ENCODE results near the gene PTH. TPM values are rescaled to one million over a fixed set of nuclear protein-coding genes. Genes with fewer than 3 reads are reported as not detected.

The PTH gene
- not detected in 2 replicates for total RNA-seq

DNA sequence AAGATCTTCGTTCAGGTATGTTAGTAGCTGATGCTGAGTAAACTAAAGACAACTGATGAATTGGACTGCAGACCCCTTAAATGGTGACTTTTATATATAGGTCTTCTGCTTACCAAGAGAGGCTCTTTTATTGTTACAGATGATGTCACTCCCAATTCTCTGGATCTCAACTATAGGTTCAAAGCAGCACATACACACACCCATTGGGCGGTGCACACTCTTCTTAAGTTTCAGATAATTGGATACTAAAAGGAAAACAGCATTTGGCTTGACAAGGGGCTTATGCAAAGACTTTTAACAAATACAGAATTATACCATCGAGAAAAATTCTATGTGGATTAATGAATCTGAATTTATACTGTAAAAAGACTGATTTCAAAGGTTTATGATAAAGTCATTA, at the start of gene PTH:
TSS of gene PTH (minus strand) at position 69 of the 400 bp plus-strand sequence. CDS start 3,142 bp downstream, outside the sequence.
- no peak for DNase-seq (ENCODE audit: low read depth in 2 of 2)

DNA sequence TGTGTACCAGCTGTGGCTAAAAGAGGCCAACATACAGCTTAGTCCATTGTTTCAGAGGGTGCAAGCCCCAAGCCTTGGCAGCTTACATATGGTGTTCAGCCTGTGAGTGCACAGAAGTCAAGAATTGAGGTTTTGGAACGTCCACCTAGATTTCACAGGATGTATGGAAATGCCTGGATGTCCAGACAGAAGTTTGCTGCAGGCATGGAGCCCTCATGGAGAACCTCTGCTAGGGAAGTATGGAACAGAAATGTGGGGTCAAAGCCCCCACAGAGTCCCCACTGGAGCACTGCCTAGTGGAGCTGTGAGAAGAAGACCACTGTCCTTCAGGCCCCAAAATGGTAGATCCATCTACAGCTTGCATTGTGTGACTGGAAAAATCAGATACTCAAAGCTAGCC, 42.2 kb upstream of the PTH start:
- no peak for DNase-seq (ENCODE audit: low read depth in 2 of 2)

DNA sequence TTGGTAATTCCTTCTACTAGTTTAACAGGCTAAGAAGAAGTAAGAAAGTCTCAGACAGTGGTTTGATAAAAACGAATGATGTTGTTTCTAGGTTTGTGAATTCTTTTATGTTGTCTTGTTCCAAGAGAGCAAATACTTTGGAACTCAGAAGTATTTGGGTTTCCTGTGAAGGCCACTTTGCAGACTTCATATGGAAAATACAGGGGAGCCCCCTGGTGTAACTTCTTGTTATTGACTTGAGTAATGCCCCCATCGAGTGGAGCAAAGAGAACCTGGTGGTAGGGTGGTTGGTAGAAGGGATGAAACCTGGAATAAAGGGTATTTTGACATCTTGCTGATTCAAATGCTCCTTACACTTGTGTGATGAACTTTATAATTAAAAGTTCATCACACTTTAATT, 40.0 kb upstream of the PTH start:
- peak in 1 of 2 donors; percentile 5 for DNase-seq (ENCODE audit: low read depth in 2 of 2)

DNA sequence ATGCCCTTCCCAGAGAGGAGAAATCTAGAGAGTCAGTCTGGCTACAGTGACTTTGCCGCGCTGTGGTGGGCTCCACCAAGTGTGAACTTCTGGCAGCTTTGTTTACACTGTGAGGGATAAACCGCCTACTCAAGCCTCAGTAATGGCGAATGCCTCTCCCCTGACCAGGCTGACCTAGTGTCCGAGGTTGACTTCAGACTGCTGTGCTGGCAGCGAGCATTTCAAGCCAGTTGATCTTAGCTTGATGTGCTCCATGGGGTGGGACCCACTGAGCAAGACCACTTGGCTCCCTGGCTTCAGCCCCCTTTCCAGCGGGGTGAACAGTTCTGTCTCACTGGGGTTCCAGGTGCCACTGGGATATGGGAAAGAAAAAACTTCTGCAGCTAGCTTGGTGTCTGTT, 38.6 kb upstream of the PTH start:
- DNase-seq (ENCODE audit: low read depth in 2 of 2) = no peak

DNA sequence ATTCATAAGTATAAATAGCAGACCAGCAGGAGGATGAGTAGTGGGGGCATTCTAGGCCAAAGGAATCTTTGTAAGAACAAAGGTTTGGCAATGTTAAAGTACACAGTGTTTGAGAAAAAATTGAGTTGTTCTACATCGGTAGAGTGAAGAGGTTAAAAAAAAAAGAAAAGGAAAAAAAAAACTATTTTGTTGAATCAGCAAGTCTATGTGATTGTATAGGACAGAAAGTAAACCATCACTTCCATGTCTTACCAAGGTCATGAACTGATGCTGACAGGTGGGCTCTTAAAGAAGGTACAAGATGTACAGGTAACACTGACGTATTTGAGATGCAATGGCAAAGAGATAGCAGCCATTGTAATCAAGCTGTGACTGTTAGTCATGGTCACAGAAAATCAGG, 29.5 kb upstream of the PTH start:
- DNase-seq (ENCODE audit: low read depth in 2 of 2) = no peak

DNA sequence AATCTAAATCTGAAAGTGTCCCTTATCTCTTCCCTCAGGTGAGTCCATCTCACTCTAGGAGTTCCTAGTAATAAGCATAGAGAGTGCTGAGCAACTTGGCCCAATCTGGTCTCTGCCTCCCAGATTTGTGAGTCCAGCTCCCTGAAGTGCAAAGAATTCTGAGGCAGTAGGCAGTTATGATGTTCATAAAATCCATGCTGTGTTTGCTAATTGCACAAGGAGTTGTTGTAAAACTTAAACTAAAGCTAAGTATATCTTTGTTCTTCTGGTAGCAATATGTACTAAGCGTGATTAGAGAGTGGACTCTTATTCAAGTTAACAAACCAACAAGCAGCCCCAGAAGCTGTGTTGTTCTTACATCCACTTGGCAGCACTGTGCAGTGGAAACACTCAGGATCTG, 7.6 kb upstream of the PTH start:
- no peak for DNase-seq (ENCODE audit: low read depth in 2 of 2)

DNA sequence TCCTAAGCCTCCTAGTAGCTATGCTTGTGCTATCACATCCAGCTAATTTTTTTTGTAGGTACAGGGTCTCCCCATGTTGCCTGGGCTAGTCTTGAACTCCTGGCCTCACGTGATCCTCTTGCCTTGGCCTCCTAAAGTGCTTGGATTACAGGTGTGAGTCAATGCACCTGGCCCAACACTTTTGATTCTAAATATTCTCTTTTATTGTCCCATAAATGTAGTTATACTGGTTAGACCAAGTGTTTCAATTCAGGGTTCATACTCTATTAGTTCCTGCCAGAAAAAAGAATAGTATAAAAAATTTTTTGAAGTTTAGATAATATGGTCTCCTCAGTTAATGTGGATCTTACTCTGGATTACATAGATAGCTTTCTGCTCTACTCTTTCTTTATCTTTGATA, 6.7 kb upstream of the PTH start:
- no peak for DNase-seq (ENCODE audit: low read depth in 2 of 2)

DNA sequence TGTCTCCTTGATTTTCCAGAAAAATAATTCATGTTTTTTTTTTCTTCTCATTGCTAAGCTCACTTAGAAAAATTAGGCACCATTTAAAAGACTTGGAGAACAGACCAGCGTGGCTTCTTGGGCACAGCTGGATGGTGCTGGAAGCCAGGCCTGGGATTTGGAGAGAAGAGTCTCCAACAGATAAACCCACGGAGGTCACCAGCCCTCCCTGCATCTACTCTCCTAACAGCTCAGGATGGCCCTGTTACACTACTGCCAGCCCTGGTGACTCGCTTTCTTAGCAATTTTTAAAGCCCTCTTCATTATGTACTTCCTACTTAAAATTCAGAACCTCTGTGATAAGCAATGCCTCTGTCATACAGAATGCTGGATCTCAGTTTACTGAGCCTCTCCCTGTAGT, 1.7 kb downstream of the PTH start:
- no peak for DNase-seq (ENCODE audit: low read depth in 2 of 2)

DNA sequence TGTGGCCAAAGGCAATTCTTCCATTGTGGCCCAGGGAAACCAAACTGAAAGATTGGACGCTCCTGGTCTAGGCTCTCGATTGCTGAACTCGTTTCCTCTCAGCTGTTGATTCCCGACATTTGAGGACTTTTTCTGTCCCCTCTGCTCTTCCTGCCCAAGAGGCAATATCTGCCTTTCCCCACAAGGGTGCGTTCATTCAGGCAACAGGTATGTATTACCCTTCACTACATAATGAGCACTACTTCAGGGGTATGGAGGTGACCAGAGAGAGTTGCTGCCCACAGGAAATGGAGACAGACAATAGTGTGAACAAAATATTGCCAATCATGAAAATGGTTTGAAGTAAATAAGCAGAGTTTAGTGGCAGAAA, 8.2 kb downstream of the PTH start:
- DNase-seq (ENCODE audit: low read depth in 2 of 2) = peak in 1 of 2 donors; percentile 17

DNA sequence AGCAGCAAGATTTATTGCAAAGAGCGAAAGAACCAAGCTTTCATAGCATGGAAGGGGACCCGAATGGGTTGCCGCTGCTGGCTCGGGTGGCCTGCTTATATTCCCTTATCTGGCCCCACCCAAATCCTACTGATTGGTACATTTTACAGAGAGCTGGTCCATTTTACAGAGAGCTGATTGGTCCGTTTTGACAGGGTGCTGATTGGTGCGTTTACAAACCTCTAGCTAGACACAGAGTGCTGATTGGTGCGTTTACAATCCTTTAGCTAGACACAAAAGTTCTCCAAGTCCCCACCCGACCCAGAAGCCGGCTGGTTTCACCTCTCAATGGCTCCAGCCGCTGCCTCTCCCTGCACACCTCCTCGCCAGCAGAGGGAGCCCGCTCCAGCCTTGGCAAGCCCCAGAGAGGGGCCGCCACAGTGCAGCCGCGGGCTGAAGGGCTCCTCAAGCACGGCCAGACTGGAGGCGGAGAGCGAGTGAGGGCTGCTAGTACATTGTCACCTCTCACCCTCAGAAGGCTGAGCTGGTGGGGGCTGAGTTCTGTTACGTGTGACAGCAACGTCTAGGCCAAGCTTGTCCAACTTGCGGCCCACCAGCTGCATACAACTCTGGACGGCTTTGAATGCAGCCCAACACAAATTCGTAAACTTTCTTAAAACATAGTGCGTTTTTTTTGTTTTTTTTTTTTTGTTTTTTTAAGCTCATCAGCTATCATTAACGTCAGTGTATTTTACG, 8.7 kb downstream of the PTH start:
- peak in 1 of 2 donors; percentile 22 for DNase-seq (ENCODE audit: low read depth in 2 of 2)

DNA sequence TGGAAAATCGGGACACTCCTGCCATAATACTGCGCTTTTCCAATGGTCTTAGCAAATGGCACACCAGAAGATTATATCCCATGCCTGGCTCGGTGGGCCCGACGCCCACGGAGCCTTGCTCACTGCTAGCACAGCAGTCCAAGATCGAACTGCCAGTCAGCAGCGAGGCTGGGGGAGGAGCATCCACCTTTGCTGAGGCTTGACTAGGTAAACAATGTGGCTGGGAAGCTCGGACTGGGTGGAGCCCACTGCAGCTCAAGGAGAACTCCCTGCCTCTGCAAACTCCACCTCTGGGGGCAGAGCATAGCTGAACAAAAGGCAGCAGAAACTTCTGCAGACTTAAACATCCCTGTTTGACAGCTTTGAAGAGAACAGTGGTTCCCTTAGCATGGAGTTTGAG, 15.6 kb downstream of the PTH start:
- DNase-seq (ENCODE audit: low read depth in 2 of 2) = no peak

DNA sequence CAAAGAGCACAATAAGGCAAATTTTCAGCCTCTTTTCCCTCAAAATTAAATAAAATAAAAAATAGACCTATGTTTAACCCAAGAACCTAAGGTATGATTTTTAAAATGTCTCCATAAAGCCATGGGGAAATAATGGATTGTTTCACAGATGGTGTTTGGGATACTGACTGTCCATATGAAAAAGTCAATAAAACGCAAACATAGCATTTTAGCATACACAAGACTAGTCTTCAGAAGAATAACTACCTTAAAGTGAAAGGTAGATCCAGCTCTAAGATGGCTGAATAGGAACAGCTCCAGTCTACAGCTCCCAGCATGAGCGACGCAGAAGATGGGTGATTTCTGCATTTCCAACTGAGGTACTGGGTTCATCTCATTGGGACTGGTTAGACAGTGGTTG, 16.1 kb downstream of the PTH start:
- DNase-seq (ENCODE audit: low read depth in 2 of 2) = no peak

DNA sequence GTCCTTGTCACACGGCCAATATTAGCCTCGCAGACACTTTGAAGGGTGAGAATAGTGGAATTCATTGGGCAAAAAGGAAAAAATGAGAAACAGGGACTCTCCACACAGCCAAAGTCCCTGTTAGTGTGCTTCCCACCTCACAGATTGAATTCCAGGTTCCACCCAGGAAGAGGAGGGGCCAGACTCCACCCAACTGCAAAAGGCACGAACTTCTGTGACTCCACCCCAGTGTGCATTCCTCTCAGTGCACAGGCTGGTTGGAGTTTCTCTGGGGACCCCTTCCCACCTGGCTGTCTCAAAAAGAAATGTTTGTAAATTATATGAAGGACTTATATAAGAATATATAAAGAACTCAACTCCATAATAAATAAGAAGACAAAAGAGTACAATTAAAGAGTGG, 20.7 kb downstream of the PTH start:
- DNase-seq (ENCODE audit: low read depth in 2 of 2) = no peak

DNA sequence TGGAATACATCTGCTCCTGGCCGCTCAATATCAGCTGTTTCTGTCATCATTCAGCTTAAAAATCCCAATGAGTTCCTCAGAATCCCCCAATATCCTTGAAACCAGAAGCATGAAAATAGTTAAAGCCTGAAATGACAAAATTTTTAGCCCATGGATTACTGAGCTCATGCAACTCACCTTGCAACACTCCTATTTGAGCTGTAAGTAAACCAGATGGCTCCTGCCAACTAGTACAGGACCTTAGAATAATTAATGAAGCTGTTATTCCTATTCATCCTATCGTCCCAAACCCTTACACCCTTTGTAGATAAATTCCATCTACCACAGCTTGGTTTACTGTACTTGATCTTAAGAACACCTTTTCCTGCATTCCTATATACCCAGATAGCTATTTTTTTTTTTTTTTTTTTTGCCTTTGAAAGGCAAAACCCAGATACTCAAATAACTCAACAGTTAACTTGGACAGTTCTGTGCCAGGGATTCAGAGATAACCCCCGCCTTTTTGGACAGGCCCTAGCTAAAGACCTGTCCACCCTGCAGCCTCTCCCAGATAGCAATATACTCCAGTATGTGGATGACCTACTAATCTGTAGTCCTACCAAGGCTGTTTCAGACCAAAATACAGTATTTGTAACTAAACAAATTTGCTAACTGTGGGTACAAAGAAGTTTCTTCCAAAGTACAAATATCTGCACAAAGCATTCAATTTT, 22.6 kb downstream of the PTH start:
- no peak for DNase-seq (ENCODE audit: low read depth in 2 of 2)

DNA sequence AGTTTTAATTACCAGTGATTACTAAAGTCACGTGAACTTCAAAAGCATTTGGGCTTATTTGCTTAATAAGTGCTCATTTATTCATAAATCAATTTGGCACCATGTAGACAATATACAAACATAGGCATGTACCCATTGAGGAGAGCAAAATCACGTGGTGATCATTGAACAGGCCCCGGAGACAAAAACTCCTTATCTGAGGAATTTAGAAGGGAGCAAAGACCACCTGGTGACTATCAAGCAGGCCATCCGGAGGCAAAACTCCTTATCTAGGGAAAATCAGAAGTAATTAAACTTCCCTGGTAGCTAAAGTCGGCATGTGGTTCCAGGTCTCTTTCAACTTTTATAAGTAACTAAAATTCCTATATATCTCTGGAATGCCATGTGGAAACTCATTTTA, 27.0 kb downstream of the PTH start:
- no peak for DNase-seq (ENCODE audit: low read depth in 2 of 2)

DNA sequence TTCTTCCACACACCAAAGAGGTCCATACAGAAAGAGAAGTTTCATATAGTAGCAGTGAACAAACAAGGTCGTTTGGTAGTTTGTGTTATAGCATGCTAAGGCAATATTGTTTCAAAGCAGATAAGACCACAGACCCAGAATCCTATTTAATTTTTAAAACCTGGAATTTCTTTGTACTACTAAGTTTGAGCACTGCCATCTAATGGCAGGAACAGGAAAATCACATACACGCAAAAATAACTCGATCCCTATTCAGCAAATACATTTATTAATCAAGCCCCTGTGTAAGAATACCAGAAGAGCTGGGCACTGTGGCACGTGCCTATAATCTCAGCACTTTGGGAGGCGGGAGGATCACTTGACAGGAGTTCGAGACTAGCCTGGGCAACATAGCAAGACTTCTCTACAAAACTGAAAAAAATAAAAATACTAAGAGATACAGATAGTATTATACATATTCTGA, 29.9 kb downstream of the PTH start:
- peak; percentile 47 to 60 for DNase-seq (ENCODE audit: low read depth in 2 of 2)

DNA sequence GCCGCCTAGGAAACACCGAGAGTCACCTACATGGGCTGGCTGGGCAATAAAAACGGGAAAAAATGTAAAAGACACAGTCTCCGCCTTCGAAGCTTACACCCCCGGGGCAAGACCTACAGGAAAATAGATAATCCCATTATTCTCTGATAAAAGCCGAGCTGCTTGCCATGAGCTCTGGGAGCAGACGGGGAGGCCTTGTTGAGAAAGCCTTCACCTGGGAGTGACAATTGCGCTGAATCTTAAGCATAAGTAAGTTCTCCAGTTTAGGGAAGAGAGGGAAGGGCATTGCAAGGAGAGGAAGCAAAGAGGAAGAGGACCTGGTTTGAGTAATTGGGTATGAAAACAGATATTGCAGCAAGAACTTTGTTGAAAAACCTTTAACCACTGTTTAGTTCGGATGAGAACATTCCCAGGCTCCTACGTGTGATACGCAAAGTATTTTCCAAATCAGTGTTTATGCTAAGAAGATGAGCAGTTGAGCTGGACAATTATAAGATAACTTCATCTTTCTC, 32.0 kb downstream of the PTH start:
- DNase-seq (ENCODE audit: low read depth in 2 of 2) = no peak

DNA sequence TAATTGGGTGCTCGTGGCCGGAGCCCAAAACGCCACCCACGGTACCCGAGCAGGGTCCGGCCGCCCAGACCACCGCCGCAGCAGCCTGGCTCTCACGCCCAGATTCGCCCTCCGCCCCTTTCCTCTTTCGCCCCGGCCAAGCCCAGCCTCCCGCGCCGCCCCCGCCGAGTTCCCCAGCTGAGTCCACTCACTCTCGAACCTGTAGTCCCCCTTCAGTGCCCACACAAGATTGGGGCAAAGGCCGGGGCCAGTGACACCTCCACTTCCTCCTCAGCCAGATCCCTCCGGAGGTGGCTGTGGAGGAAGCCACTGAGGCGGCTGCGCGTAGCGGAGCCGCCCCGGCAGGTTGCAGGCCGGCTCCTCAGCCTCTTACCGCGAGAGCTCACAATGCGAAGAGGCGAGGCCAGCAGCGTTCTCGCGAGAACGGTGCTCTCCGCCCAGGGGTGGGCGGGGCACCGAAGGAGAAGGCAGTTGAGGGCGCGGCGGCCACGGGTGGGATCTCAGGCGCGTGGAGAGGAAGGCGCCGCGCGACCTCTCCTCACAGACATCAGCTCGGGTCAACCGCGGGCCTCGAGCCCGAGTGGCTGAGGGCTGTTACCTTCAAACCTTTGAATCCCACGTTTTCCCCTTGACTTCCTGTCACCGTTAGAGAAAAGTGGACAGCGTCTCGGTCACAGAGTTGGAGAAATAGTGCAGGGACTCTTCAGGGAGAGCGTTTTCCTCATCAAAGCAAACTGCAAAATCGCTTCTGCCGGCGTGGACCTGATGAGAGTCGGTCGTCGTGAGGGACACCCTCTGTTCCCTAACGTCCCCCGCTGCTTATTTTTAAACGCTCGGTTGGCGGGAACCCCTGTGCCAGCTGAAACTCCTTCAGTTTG, 32.7 kb downstream of the PTH start, which contains the start of gene BTBD10:
TSS of gene BTBD10 (minus strand) at position 322 of the 878 bp plus-strand sequence. CDS start 18,098 bp downstream, outside the sequence.
- peak; percentile 85 to 96 for DNase-seq (ENCODE audit: low read depth in 2 of 2)

DNA sequence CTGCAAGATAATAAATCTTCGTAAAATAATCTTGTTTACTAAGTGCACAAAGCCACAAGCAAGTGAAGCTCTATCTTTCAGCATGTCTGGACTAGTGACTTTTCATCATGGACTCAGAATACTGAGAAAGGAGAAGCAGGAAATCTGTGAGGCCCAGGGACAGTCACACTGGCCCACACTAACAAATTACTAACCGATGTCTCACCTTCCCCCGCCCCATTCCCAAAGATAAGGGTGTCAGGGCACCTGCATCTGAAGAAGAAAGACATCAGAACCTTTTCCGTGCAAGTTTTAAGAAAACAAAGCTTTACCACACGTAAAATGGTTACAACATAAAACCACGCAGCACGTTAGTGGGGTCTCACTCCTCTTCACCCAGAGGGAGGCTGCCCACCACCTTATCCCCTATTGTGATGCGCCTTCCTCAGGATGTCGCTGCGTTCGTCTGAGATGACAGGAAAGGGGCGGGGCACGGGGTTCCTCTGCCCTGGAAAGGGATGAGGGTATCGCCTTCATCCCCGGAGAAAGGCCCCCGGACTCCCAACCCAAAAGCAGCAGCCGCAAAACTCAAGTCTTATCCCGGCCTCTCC, 33.4 kb downstream of the PTH start:
- peak in 1 of 2 donors; percentile 61 for DNase-seq (ENCODE audit: low read depth in 2 of 2)

DNA sequence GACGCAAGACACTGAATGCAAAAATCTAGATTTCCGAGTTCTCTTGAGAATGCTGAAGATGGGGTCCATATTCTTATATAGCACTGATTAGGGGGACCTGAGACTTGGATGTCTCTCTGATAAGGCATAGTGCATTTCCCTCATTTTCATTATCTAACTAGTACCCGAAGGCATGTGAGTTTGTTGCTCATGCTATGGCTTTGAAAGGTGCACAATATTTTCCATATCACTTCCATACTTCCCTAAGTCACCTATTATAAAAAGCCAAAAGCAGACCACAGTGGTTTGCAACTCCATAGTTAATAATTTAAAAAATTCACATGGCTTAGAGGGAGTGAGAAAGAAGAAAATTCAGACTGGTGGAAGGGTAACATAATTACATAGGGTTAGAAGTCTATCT, 34.5 kb downstream of the PTH start:
- DNase-seq (ENCODE audit: low read depth in 2 of 2) = peak in 1 of 2 donors; percentile 21

DNA sequence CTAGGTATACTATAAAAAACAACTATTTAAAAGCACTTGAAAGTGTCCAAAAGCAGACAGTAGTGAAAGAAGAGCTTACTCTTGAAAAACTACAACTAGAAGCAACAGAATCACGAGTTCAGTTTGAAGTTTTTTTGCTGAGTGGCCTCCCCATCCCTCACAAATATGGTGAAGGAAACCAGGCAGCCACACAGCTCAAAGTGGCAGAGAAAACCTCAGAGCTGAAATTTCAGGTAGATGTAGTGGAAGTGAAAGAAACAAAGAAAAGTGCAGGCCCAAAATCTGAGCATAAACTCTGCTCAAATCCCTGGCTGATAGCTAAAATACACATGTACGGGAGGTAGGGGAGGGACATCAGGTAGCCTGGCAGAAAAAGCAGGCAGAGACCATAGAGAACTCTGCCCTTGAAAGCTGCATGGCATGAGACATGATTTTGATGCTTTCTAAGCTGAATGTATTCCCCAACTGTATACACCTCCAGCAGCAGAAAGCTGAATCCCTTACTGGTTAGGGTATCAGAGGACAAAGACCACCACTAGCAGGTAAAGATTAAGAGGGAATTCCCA, 44.9 kb downstream of the PTH start:
- DNase-seq (ENCODE audit: low read depth in 2 of 2) = no peak

Measured in dermis microvascular lymphatic vessel endothelial cell (primary cell).